NCI-H460 (cell line): Measurements from ENCODE around the gene SEC11A. TPM values are rescaled to one million over a fixed set of nuclear protein-coding genes. Genes with fewer than 3 reads are reported as not detected.
A peak's percentile ranks its signal among the peaks of the same experiment; 100 is the strongest.

Experiments
- DNase-seq: peaks from one replicate; pipeline ENCODE4 v3.0.0-alpha.2; 2016; ENCODE audit warnings: low read depth; ENCODE audit errors: extremely low read depth
- total RNA-seq: library from RNA; depleted of rRNA; stranded (reverse); fragments of >200 nt; shearing (Covaris generic); gene quantifications from 2 replicates; pipeline ENCODE4 v1.2.3, GENCODE V29; 2014

SEC11A gene
- total RNA-seq, 1 experiment from 2014 or later, result 212 TPM

DNA sequence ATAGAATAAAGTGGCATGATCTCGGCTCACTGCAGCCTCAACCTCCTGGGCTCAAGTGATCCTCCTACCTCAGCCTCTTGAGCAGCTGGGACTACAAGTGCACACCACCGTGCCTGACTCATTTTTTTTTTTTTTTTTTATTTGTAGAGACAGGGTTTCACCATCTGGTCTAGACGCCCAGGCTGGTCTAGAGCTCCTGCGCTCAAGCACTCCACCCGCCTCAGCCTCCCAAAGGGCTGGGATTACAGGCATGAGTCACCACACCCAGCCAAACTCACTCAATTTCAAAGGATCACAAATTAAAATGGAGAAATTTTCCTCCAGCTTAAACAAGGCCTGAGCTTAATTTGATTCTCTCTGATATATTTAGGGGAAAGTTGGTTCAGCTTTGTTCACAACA is 30.6 kb downstream of the SEC11A start:
- DNase-seq, result no peak

DNA sequence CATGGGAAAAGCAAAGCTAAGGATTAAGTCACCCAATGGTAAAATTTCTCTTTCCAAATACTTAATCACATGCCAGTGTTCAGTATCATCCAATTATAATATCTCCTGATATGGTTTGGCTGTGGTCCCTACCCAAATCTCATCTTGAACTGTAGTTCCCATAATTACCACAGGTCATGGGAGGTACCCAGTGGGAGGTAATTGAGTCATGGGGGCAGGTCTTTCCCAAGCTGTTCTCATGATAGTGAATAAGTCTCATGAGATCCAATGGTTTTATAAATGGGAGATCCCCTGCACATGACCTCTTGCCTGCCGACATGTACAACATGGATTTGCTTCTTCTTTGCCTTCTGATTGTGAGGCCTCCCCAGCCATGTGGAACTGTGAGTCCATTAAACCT is 31.8 kb downstream of the SEC11A start:
- no peak for DNase-seq

DNA sequence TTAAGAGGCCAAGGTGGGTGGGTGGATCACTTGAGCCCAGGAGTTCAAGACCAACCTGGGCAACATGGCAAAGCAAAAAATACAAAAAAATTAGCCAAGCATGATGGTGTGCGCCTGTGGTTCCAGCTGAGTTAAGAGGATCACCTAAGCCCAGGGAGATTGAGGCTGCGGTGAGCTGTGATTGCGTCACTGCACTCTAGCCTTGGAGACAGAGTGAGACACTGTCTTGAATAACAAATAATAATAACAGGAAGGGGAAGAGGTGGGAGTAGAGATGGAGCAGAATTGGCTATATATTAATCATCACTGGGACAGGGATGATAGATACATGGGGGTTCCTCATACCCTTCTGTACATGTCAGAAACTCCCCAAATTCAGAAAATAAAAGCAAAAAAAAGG is 34.1 kb downstream of the SEC11A start:
- no peak for DNase-seq

DNA sequence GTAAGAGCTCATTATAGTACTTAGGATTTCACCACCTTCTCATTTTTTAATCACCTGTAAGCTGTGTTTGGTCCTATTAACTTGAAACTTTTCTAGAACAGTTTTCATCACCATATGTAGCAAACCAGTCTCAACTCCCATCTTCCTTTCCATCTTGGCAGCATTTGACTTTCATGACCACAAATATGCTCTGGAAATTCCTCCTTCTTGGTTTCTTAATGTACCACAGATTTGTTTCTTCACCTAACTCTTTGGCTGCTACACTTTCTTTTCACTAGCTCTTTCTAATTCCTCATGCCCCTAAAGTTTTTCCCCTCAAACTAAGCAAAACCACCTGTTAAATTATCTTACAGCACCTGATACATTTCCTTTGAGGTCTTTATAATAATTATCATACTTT is 44.7 kb downstream of the SEC11A start:
- DNase-seq, result no peak

DNA sequence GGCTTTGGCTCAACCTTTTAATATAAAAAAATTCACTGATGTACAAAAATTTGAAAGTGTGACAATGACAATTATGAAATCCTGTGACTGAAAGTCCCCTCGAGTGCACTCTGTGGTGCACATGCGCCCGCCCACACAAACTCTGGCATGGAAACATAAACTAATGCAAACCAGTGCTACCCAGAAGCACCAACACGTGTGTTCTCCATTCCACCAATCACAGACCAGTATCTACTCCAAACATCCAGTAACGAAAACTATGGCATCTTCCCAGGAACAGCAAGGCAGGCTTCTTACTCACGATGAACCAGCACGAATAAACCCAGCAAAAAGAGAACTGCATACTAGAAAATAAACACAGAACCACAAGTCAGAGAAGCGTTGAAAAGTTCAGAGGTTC is 46.2 kb downstream of the SEC11A start:
- DNase-seq, result no peak

DNA sequence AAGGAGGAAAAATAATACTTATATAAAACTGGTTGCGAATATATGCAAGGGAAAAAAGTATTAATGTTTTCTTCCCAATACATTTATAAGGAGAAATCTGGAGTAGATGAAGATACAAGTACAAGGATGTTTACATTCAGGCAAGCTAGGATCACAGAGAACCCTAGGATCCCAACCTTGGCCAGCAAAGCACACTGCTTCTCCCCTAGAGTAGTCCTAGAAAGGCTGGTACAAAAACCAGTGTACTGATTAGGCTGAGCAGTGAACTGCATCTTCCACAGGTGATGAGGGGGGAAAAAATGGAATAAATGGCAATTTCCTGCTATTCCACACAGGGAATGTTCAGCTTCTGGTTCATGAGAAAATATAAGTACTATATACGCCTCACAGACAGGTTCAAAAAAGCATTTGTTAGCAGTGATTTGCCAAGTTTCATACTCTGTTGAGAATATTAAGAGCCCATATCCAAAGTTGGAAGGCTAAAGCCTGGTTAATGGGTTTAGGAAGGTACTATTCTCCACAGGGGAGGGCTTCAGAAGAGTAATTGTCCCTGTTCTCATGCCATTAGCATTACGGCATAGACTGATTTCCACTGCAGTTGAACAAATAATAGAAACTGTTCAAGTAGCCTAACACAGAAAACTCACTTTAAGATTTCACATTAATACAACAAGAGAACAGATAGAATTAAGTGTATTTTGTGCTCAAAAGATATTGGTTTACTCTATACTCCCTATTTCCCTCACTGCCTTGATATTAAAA is 47.5 kb downstream of the SEC11A start:
- no peak for DNase-seq

DNA sequence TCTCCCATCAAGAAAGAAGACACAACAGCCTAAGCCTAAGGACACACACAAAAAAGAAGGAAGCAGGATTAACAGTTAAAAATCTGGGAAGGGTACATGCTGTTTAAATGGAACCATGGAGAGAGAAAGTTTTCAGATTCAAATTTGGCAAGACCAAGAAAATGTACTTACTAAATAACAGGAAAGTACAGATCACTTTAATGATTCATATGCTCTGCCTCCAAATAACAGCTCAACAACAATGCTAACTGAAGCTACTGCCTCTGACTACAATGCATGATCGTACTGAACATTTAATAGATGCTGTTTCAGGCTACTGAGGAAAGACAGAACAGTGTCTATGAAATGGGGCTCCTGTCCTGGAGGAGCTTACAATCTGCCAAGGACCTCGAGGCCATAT is 49.6 kb downstream of the SEC11A start:
- DNase-seq, result no peak

DNA sequence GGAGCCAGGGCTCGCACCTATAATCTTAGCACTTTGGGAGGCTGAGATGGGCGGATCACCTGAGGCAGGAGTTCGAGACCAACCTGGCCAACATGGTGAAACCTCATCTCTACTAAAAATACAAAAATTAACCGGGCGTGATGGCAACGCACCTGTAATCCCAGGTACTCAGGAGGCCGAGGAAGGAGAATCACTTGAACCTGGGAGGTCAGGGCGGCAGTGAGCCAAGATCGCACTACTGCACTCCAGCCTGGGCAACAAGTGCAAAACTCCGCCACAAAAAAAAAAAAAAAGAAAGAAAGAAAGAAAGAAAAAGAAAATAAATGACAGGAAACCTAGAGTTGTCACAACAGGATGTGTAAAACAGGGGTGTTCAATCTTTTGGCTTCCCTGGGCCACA is 54.9 kb downstream of the SEC11A start:
- no peak for DNase-seq

DNA sequence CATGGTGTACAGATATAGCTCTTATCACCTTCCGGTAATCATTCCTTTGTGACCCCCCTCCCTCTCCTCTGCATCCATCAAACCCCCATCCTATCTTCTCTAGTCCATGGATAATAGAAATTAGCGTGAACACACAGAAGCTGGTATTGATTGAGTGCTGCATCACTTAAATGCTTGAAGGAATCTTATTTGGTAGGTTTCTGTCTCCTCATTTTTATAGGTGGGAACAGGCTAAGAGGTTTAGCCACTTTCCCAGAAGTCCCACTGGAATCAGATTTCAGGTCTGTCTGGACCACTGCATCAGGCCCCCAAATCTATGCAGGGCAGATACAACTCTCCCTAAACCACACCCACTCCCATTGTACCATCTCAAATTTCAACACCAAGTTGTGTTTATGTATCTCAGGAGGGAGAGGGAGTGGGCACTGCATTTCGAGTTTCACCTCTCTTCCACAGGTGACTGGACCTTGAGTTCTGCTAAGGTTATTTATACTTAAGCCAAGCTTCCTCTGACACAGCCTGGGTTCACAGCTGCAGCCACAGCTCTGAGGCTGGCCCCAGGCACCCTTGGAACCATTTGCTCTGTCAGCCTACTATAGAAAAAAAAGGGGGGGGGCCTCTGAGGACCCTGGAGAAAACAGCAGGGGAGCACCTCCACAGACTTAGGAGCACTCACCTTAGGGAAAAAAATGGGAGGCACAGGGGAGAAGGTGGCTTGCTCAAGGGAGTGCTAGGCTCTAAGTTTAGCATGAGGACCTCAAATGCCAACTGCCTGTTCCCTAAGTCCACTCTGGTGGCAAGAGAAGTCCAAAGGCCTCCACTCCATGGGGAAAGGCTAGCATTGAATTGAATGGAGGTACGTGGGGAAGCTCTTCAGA is 55.8 kb downstream of the SEC11A start:
- DNase-seq, result no peak

DNA sequence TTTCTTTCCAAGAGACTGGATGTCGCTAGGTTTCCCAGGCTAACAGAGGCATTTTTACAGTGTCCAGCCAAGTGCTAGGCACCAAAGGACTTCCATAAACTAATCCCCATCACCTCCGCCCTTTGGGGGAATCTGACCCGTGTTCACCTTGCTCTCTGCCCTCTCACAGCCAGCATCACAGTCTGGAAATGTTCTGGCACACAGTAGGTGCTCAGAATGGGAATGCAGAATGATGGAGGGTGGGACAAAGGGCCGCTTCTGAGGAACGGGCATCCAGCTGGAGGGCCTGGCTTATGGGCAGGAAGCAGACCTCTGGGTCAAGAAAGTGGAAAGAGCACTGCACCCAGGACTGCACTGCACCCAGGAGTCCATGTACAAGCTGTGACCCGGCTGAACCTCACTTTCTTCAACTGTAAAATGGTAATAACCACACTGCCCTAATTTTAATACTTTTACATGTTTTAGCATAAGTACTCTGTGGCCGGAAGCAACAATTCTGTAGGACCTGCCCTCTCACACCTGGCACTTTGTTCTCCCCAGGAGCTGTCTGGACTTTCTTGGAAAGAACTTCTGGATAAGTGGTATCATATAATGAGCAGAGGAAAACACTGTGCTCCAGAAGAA is 57.0 kb downstream of the SEC11A start:
- no peak for DNase-seq

DNA sequence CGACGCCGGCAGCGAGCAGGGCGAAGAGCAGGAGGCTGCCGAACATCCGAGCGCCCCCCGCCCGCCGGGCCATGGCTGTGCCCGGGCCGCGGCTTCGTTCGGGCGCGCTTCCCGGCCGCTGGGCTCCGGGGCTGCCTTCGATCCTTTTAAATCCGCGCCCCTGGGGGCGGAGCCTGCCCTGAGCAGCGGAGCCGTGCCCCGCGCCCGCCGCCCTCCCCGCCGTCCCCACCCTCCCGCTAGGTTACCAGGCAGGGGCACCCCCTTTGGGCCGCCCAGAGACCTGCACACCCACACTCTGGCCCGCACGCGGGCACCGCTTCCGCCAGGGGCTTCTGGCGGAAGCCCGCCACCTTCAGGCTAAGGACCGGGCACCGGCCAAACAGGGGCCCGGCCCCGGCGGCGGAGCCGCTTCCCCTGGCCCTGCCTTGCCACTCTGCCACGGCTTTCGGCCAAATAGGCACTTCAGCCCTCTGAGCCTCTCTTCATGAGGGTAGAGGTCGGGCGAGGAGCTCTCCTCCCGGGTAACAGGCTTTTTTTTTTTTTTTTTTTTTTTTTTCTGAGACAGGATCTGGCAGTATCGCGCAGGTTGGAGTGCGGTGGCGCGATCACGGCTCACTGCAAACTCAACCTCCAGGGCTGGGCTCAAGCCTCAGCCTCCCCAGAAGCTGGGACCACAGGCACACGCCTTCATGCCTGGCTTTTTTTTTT is 57.7 kb downstream of the SEC11A start, which contains the start of gene NMB:
TSS of gene NMB (minus strand) at position 120 of the 708 bp plus-strand sequence. CDS start at position 73, 47 bp downstream.
- DNase-seq, result peak; percentile 80

DNA sequence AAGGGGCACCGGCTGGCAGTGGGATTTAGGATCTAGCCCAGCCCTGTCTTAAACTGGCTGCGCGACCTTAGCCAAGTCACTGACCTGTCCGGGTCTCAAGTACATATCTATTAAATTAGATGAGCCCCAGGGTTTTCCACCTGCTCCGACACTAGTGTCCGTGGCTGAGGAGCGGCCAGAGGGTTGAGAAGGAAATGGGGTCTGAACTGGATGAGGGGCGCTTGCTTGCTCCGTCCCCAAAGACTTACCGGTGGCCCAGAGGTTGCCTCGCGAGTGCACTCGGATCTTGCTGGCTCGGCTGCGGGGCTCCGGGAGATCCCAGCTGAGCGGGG is 58.2 kb downstream of the SEC11A start:
- no peak for DNase-seq

DNA sequence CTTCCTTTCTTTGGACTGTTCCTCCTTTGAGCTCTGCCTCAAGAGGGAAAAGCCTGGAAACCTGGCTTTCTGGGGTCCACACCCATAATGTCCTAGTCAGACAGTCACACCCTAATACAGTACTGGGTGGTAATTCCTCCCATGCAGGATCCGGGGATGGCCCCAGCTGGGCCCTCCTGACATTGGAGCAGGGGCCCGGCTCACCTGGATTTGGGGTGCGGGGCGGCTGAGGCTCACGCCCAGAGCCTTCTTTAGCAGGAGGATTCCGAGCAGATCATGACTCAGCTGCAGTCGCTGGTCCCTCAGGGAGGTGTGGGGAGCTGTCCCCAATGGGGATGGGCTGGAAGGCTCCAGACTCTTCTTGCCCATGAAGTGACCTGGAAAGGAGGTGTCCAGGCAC is 59.0 kb downstream of the SEC11A start:
- no peak for DNase-seq

DNA sequence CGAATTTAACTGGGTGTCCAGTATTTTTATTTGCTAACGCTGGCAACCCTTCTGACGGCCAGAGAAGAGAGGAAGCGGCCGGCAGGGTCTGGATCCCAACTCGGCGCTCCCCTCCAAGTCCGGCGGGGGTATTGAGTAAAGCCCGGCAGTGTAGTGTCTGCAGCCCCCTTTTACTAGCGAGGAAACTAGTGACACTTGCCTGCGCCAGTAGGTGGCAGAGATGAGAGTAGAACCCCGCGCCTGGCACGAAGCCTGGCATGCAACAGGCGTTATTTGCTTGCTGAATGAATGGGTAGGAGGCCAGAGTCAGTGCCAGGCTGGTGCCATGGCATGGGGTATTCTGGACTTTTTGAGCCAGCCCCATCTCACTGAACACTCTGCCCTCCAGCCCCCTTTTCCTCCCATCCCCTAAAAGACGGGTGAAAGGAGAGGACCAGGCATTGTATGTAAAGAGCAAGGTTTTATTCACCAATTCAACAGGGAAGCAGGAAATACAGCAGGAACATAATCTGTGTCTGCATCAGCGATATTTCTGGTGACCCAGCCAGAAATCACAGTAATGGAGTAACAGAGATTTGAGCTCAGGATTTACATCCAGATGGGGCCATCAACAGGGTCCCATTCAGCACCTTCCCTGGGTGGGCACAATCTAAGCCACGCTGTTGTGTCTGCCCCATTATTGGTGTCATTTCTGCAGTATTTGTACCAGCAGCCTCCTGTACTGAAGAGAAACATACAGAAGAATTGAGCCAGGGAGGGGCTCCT is 61.1 kb downstream of the SEC11A start:
- DNase-seq, result peak; percentile 85

DNA sequence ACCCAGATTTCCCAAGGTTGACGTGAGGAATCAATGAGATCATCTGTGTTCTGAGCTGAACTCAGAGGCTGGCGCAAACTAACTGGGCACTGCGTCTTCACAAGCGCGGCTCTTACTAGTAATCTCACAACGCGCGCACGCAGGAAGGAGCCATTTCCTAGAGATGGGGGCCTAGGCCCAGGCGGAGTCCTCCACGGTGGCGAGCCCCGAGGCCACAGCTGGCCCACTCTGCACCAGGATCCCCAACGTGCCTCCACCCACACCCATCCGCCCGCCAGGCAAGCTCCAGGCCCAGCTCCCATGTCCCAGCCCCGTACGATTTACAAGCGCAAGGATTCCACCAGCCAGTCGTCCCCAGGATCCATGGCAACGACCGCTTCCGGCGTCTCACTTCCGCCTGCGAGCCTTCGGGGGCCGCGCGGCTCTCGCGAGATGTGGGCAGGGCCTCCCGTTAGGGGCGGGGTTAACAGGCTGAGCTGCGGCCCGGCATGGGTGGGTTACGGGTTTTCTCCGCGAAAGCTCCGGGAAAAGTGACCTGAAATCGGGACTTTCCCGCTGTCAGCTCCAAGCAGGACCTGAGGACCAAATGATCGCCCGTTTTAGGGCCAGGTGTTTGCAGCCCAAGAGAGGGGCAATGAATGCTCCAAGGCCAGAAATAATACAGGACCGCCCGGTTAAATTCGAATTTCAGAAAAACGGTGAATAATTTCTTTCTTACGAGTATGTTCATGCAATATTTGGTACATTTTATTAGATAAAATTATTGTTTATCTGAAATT is 61.8 kb downstream of the SEC11A start, which contains the start of gene WDR73:
TSS of gene WDR73 (minus strand) at position 374 of the 779 bp plus-strand sequence. CDS start at position 365, 9 bp downstream.
- peak; percentile 90 for DNase-seq

DNA sequence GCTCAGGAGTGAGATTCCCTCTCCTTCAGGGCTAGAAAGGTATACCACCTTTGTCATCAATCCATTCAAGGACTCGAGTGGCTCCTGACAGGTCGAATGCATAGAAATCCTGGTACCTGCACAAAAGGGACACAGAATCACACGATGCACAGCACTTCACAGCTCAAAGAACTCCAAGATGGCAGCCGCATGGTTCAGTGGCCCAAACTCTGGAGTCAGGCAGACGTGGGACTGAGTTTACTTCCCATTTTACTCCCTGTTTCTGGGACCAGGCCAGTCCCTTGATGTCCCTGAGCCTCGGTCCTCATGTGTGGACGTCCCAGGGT is 62.4 kb downstream of the SEC11A start:
- DNase-seq, result no peak

DNA sequence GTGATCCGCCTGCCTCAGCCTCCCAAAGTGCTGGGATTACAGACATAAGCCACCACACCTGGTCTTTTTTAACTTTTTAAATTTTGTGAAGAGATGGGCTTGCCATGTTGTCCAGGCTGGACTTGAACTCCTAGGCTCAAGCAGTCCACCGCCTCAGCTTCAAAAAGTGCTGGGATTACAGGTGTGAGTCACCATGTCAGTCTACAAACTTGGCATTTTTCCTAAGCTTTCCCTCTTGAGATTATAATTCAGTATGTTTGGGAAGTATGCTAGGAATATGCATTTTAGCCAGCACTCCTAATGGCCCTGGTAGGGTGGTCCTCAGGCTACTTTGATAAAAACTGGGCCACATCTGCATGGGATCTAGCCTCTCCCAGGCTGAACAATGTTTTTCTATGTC is 66.2 kb downstream of the SEC11A start:
- no peak for DNase-seq

DNA sequence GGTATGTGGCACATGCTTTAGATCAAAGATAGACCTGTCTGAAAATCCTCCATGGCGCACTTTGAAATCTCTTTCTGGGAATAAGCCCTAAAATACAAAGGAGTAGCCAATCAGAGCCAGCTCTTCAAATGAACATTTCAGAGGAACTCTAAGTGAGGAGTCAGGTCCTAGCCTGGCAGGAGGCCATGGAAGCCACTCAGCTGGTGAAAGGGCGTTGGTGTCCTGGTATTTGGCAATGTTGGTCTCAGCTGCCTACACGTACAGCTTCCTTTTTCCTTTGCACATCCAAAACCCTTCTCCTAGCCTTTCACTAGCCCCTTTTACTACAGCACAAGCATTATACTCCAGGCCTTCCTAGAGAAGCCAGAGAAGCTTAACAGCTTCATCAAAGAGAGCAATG is 67.4 kb downstream of the SEC11A start:
- DNase-seq, result no peak

DNA sequence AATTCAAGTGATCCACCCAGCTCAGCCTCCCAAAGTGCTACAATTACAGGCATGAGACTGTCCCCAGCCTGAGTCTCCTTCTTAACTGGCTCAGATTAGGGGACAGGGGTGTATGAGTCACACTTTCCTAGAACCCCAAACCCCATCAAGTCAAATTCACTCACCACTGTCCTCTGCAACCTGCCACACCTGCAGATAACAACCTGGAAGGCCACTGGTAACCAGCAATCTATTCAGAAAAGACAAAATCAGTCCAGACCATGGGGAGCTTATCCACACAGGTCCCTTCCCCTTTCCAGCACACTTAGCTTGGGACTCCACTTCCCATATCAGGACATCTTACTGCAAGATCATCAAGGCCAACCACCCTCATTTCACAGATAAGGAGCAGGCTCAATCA is 68.2 kb downstream of the SEC11A start:
- DNase-seq, result no peak
